Endodermal cell (in vitro differentiated cells): ENCODE data around the gene RBM26. TPM values are rescaled to one million over a fixed set of nuclear protein-coding genes. Genes with fewer than 3 reads are reported as not detected.

Experiments used
- DNase-seq: peaks from one replicate; pipeline ENCODE4 v3.0.0-alpha.2; 2017
- H3K27ac ChIP-seq: 2 replicates; pipeline ENCODE4 v1.5.1; 2013; ENCODE audit warnings: mild to moderate bottlenecking, low read depth, low read length, moderate library complexity
- H3K27me3 ChIP-seq: 2 replicates; pipeline ENCODE4 v1.6.1; 2013; ENCODE audit warnings: mild to moderate bottlenecking, low read length, moderate library complexity; ENCODE audit not compliant: insufficient read depth, control insufficient read depth, poor library complexity, severe bottlenecking
- H3K36me3 ChIP-seq: 2 replicates; pipeline ENCODE4 v1.7.0; 2013; ENCODE audit warnings: mild to moderate bottlenecking, low read length, moderate library complexity; ENCODE audit not compliant: control insufficient read depth, insufficient read depth
- H3K4me1 ChIP-seq: one replicate; pipeline ENCODE4 v1.7.0; 2013; ENCODE audit warnings: low read length; ENCODE audit not compliant: control insufficient read depth, insufficient read depth
- H3K4me3 ChIP-seq: 2 replicates; pipeline ENCODE4 v1.5.1; 2013; ENCODE audit warnings: mild to moderate bottlenecking, low read length, moderate library complexity
- H3K9ac ChIP-seq: 2 replicates; pipeline ENCODE4 v1.6.1; 2013; ENCODE audit warnings: mild to moderate bottlenecking, low read length, moderate library complexity; ENCODE audit not compliant: poor library complexity, severe bottlenecking; ENCODE audit errors: extremely low read depth
- H3K9me3 ChIP-seq: 2 replicates; pipeline ENCODE4 v1.6.1; 2013; ENCODE audit warnings: mild to moderate bottlenecking, low read length, moderate library complexity; ENCODE audit not compliant: control insufficient read depth
- H3K27ac Mint-ChIP-seq: 2 replicates; pipeline ENCODE4 v1.8.0; 2020; ENCODE audit warnings: mixed read lengths
- H3K27me3 Mint-ChIP-seq: 2 replicates; pipeline ENCODE4 v1.8.0; 2021; ENCODE audit warnings: mild to moderate bottlenecking, mixed read lengths; ENCODE audit not compliant: insufficient read depth
- H3K36me3 Mint-ChIP-seq: 2 replicates; pipeline ENCODE4 v1.8.0; 2020; ENCODE audit warnings: low read depth, mixed read lengths
- H3K4me1 Mint-ChIP-seq: 2 replicates; pipeline ENCODE4 v1.8.0; 2020; ENCODE audit warnings: mixed read lengths
- H3K4me3 Mint-ChIP-seq: 2 replicates; pipeline ENCODE4 v1.8.0; 2020; ENCODE audit warnings: mild to moderate bottlenecking, moderate library complexity, mixed read lengths
- H3K9me3 Mint-ChIP-seq: 2 replicates; pipeline ENCODE4 v1.8.0; 2020; ENCODE audit warnings: mild to moderate bottlenecking, mixed read lengths
- CTCF ChIP-seq: fragments of 200-600 bp; sonication (generic); conservative IDR thresholded peaks from 2 replicates; pipeline ENCODE4 v1.5.0; 2021; ENCODE audit warnings: antibody characterized with exemption, mild to moderate bottlenecking
- WGBS, 2 experiments: methylation state at CpG; one replicate each; pipeline versions ENCODE4 v1.1.5 to v1.1.7; 2013; ENCODE audit warnings: missing lambda C conversion rate in 2 of 2, mixed read lengths in 1 of 2; ENCODE audit not compliant: insufficient coverage in 1 of 2, insufficient read length in 1 of 2; 5-methylcytosine and 5-hydroxymethylcytosine counted together
- long read RNA-seq, 4 experiments: library from polyadenylated mRNA in 2 of 4; library from RNA in 1 of 4; library from capped mRNA in 1 of 4; stranded (forward) in 3 of 4; unstranded in 1 of 4; transcript quantifications; one replicate each; pipeline ENCODE4 v2.0.0, GENCODE V29; 2020 to 2021; ENCODE audit warnings: inconsistent platforms in 1 of 4
- polyA plus RNA-seq, 2 experiments: library from polyadenylated mRNA; stranded (reverse); fragments of 50-300 nt; gene quantifications; one replicate each; pipeline ENCODE4 v1.2.3, GENCODE V29; 2013
- total RNA-seq, 2 donors: library from RNA; stranded (reverse); fragmentation: NEBNext Ultra II Directional in 1 of 2; extraction: Animal tissue kit (Norgen Biotek cat#: 25700) in 1 of 2; gene quantifications; 2 replicates in 1 of 2; 3 replicates in 1 of 2; pipeline ENCODE4 v1.2.1, GENCODE V29; 2021

The RBM26 gene, protein sequence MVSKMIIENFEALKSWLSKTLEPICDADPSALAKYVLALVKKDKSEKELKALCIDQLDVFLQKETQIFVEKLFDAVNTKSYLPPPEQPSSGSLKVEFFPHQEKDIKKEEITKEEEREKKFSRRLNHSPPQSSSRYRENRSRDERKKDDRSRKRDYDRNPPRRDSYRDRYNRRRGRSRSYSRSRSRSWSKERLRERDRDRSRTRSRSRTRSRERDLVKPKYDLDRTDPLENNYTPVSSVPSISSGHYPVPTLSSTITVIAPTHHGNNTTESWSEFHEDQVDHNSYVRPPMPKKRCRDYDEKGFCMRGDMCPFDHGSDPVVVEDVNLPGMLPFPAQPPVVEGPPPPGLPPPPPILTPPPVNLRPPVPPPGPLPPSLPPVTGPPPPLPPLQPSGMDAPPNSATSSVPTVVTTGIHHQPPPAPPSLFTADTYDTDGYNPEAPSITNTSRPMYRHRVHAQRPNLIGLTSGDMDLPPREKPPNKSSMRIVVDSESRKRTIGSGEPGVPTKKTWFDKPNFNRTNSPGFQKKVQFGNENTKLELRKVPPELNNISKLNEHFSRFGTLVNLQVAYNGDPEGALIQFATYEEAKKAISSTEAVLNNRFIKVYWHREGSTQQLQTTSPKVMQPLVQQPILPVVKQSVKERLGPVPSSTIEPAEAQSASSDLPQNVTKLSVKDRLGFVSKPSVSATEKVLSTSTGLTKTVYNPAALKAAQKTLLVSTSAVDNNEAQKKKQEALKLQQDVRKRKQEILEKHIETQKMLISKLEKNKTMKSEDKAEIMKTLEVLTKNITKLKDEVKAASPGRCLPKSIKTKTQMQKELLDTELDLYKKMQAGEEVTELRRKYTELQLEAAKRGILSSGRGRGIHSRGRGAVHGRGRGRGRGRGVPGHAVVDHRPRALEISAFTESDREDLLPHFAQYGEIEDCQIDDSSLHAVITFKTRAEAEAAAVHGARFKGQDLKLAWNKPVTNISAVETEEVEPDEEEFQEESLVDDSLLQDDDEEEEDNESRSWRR
- total RNA-seq, result 10 to 100 TPM; 65.0 to 81.7 TPM
- 61.2 TPM for polyA plus RNA-seq (2013, experiment 1 of 2)
- 59.5 TPM for polyA plus RNA-seq (2013, experiment 2 of 2)
- long read RNA-seq, experiment 1, full-length matches to known transcripts, result 2 of 24 reads
- long read RNA-seq, experiment 1, partial matches to known transcripts, result 7 of 24 reads
- long read RNA-seq, experiment 1, other reads (novel, unspliced or antisense), result 15 of 24 reads
- long read RNA-seq, experiment 2, full-length matches to known transcripts, result 8 of 83 reads
- long read RNA-seq, experiment 2, partial matches to known transcripts, result 24 of 83 reads
- long read RNA-seq, experiment 2, other reads (novel, unspliced or antisense), result 51 of 83 reads
- long read RNA-seq, experiment 3, partial matches to known transcripts, result 4 of 20 reads
- long read RNA-seq, experiment 3, other reads (novel, unspliced or antisense), result 15 of 20 reads
- long read RNA-seq, experiment 4, partial matches to known transcripts, result 16 of 24 reads
- long read RNA-seq, experiment 4, other reads (novel, unspliced or antisense), result 8 of 24 reads

DNA sequence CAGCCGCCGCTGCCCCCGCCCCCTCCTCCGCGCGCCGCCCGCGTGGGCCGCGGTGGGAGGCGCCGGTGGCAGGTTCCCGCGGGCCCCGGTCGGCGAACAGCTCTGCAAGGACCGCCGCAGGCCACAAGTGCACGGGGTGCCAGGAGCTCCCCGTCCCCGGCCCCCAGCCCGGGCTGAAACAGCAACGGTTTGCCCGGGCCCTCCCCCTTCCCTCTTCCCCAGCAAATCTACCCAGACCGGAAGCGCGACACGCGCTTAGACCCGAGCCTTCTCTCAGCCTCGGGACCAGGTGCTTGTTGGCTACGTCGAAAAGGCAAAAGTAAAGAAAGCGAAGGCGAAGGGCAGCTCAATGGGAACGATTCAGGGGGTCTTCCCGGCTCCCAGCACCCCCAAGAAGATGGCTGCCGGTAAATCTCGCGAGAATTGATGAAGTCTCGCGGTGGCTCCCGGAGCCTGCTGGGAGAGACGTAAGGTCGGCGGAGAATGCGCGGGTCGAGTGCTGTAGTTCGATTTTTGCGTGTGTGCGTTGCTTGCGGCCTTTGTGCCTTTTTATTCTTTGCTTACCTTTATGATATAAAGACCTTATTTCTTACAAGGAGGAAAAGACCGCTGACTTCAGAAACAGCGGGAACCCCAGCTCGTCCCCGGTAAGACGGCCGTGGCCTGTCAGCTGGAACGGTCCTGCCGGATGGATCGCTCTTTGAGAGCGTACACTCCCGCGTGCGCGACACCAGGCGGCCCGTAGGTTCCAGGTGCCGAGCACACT is at the start of gene RBM26:
Gene RBM26 (minus strand): TSS at position 425 of the 766 bp plus-strand sequence. CDS start 481 bp downstream, outside the sequence.
- no peaks in the 10 kb centered on the region for H3K36me3 Mint-ChIP-seq
- H3K4me1 Mint-ChIP-seq, result peaks cover 26% of the 10 kb centered on the region
- 0% methylated on average over 17 to 72 of the region's 72 CpGs for WGBS, 2 experiments
- H3K27me3 ChIP-seq, result no peaks in the 10 kb centered on the region
- TF ChIP-seq CTCF, result peak; percentile 42
- no peaks in the 10 kb centered on the region for H3K9me3 Mint-ChIP-seq
- peak within 1 kb of the TSS; percentile 98 for H3K27ac Mint-ChIP-seq
- peaks cover 3% of the 10 kb centered on the region for H3K4me1 ChIP-seq
- H3K4me3 Mint-ChIP-seq, result no peak within 1 kb of the TSS
- no peaks in the 10 kb centered on the region for H3K9me3 ChIP-seq
- peak; percentile 97 for DNase-seq
- peak within 1 kb of the TSS; percentile 79 for H3K9ac ChIP-seq
- H3K4me3 ChIP-seq, result peak within 1 kb of the TSS; percentile 93
- H3K36me3 ChIP-seq, result no peaks in the 10 kb centered on the region
- peak within 1 kb of the TSS; percentile 97 for H3K27ac ChIP-seq
- H3K27me3 Mint-ChIP-seq, result no peaks in the 10 kb centered on the region

- 94 to 98% methylated on average over 7 of the region's 7 CpGs for WGBS, 2 experiments
- Mint-ChIP-seq H3K27me3 (peaks cover 33% of the 10 kb centered on the region), H3K9me3 (no peaks in the 10 kb centered on the region), H3K4me1 (no peaks in the 10 kb centered on the region), H3K27ac (no peak overlapping the region), H3K4me3 (no peak overlapping the region), H3K36me3 (no peaks in the 10 kb centered on the region)
- TF ChIP-seq CTCF, result no peak
- no peak for DNase-seq
- no peaks in the 10 kb centered on the region for H3K36me3 ChIP-seq
- H3K27me3 ChIP-seq, result peaks cover 11% of the 10 kb centered on the region
- no peak overlapping the region for H3K4me3 ChIP-seq
- no peaks in the 10 kb centered on the region for H3K4me1 ChIP-seq
- H3K9ac ChIP-seq, result no peak overlapping the region
- no peaks in the 10 kb centered on the region for H3K9me3 ChIP-seq
- H3K27ac ChIP-seq, result no peak overlapping the region
Measured at GRCh38 chr13:79455331-79455730, 49.3 kb upstream of the RBM26 start.
